Measurements from ENCODE around the gene ABHD8.

The ABHD8 gene

GRCh38 chr19:17281391-17282304 is 21.6 kb downstream of the ABHD8 start, which contains the start of gene ANKLE1:
Gene ANKLE1, plus strand, starts transcription at chr19:17281901. Its CDS starts 20 bp downstream, at chr19:17281921.
- TF ChIP-seq MAX (IDR thresholded peaks at IDR 0.05), result no peak
- no peak for TF ChIP-seq TCF12 (IDR thresholded peaks at IDR 0.05; ENCODE audit: low read depth)
- TF ChIP-seq TEAD4 (IDR thresholded peaks at IDR 0.05), result no peak
- TF ChIP-seq, protein P1, sequence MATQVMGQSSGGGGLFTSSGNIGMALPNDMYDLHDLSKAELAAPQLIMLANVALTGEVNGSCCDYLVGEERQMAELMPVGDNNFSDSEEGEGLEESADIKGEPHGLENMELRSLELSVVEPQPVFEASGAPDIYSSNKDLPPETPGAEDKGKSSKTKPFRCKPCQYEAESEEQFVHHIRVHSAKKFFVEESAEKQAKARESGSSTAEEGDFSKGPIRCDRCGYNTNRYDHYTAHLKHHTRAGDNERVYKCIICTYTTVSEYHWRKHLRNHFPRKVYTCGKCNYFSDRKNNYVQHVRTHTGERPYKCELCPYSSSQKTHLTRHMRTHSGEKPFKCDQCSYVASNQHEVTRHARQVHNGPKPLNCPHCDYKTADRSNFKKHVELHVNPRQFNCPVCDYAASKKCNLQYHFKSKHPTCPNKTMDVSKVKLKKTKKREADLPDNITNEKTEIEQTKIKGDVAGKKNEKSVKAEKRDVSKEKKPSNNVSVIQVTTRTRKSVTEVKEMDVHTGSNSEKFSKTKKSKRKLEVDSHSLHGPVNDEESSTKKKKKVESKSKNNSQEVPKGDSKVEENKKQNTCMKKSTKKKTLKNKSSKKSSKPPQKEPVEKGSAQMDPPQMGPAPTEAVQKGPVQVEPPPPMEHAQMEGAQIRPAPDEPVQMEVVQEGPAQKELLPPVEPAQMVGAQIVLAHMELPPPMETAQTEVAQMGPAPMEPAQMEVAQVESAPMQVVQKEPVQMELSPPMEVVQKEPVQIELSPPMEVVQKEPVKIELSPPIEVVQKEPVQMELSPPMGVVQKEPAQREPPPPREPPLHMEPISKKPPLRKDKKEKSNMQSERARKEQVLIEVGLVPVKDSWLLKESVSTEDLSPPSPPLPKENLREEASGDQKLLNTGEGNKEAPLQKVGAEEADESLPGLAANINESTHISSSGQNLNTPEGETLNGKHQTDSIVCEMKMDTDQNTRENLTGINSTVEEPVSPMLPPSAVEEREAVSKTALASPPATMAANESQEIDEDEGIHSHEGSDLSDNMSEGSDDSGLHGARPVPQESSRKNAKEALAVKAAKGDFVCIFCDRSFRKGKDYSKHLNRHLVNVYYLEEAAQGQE (IDR thresholded peaks at IDR 0.05; ENCODE audit: low read depth), result no peak
- no peak for TF ChIP-seq TAF1 (IDR thresholded peaks at IDR 0.05; ENCODE audit: low read depth)
- no peak for TF ChIP-seq YY1 (IDR thresholded peaks at IDR 0.05; ENCODE audit: low read depth)
- TF ChIP-seq RAD21 (IDR thresholded peaks at IDR 0.05; ENCODE audit: low read depth), result no peak
- TF ChIP-seq EP300 (IDR thresholded peaks at IDR 0.05; ENCODE audit: borderline replicate concordance), result no peak
- no peak for TF ChIP-seq CEBPB (IDR thresholded peaks at IDR 0.05)
- TF ChIP-seq EGR1 (IDR thresholded peaks at IDR 0.05), result no peak
- TF ChIP-seq FOXM1 (IDR thresholded peaks at IDR 0.05; ENCODE audit: borderline replicate concordance, low read depth), result no peak
- no peak; the same call in 1 of the 2 replicates for TF ChIP-seq ZBTB7A (IDR thresholded peaks at IDR 0.05; ENCODE audit: low read depth)
- TF ChIP-seq USF1 (IDR thresholded peaks at IDR 0.05), result no peak

- TF ChIP-seq YY1 (IDR thresholded peaks at IDR 0.05; ENCODE audit: low read depth) (no peak), FOXM1 (IDR thresholded peaks at IDR 0.05; ENCODE audit: borderline replicate concordance, low read depth) (no peak)
These were observed 23.8 kb downstream of the ABHD8 start for GRCh38 chr19:17279436-17279835.

DNA sequence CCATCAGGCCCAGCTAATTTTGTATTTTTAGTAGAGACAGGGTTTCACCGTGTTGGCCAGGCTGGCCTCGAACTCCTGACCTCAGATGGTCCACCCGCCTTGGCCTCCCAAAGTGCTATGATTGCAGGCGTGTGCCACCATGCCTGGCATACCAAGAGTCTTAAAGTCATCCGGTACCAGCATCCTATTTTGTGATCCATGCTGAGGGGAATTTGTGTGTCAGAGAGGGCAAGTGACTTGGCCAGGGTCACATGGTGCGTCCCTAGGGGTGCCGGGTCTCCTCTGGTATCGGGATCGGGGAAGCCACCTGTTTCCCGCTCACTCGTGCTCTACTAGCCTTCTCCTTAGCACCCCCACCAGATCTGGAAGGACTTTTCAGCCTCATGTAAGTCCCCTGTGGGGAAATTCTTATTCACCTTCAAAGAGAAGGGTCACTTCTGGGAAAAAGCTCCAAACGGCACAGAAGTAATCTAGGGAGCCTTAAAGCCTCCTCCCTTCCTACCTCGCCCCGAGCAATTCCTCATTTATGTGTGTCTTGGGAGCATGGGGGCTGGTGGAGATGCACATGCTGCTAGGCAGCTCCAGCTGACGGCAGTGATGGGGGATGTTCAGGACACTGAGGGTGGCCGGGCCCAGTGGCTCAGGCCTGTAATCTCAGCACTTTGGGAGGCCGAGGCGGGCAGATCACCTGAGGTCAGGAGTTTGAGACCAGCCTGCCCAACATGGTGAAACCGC is 27.6 kb downstream of the ABHD8 start:
- TF ChIP-seq, protein P1 (IDR thresholded peaks at IDR 0.05; ENCODE audit: low read depth), result no peak
- TF ChIP-seq EGR1 (IDR thresholded peaks at IDR 0.05) (no peak), TAF1 (IDR thresholded peaks at IDR 0.05; ENCODE audit: low read depth) (no peak), NFIC (IDR thresholded peaks at IDR 0.05) (no peak)

DNA sequence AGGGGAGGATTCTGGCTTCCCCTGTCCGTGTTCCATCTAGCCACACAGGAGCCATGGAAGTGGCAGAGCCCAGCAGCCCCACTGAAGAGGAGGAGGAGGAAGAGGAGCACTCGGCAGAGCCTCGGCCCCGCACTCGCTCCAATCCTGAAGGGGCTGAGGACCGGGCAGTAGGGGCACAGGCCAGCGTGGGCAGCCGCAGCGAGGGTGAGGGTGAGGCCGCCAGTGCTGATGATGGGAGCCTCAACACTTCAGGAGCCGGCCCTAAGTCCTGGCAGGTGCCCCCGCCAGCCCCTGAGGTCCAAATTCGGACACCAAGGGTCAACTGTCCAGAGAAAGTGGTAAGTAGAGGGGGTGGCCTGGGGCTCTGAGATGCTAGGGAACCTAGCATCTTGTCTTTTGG is 34.5 kb downstream of the ABHD8 start:
- TF ChIP-seq ZBTB7A (IDR thresholded peaks at IDR 0.05; ENCODE audit: low read depth) (no peak), YY1 (IDR thresholded peaks at IDR 0.05; ENCODE audit: low read depth) (no peak), CEBPB (IDR thresholded peaks at IDR 0.05) (no peak), TEAD4 (IDR thresholded peaks at IDR 0.05) (no peak), CREB1 (IDR thresholded peaks at IDR 0.05; ENCODE audit: low read depth) (no peak), NFIC (IDR thresholded peaks at IDR 0.05) (no peak), TAF1 (IDR thresholded peaks at IDR 0.05; ENCODE audit: low read depth) (no peak), EP300 (IDR thresholded peaks at IDR 0.05; ENCODE audit: borderline replicate concordance) (no peak), FOXM1 (IDR thresholded peaks at IDR 0.05; ENCODE audit: borderline replicate concordance, low read depth) (no peak), MAX (IDR thresholded peaks at IDR 0.05) (no peak), EGR1 (IDR thresholded peaks at IDR 0.05) (no peak), TCF12 (IDR thresholded peaks at IDR 0.05; ENCODE audit: low read depth) (no peak), USF1 (IDR thresholded peaks at IDR 0.05) (no peak), RAD21 (IDR thresholded peaks at IDR 0.05; ENCODE audit: low read depth) (no peak)
- TF ChIP-seq, protein P1 (IDR thresholded peaks at IDR 0.05; ENCODE audit: low read depth), result no peak
